ENCODE data around the gene MAP1B.
A peak's percentile ranks its signal among the peaks of the same experiment; 100 is the strongest.
"Not testable (repeated sequence)": the region's sequence is repeated elsewhere in the genome, so short reads cannot be mapped to it uniquely, and the experiment has no call there.

MAP1B gene

DNA sequence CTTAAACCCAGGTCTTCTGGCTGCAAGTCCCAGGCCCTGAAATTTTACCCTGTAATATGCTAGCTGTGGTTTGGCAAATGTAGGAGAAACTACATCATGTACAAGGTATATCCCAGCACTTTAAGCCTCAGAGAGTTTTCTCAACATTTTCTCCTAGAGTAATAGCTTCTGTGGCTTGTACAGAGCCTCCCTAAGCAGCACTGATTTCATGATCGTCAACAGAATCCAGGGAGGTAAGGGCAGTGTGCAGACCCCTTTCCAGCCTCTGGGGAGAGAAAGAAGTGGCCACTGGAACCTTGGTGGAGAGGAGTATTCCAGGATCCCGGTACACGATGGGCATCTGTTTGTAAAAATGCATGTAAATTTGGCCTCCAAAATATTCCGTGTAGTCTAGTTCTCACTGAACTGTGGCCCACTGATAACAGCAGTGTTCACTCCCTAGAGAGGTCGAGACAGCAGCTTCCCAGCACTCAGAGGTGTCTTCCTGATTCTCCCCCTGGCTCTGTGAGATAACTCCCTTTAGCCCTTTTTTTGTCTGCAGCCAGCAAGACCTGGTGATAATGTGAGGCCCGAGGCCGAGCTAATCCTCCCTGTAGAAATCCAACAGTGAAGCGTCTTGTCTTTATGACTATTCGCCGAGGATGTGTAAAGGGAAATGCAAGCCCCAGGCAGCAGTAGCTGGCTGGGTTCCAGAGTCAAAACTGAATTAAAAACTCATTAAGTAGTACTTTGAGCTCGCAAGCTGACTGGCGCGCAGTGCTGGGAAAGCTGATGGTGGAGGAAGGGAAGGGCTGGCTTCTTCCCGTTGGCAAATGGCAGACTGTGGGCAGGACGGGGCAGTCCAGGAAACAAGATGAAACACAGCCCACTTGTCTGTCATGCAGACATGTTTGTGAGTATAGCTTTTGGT lies 59.0 kb downstream of the MAP1B start:
- DNase-seq: peak; percentile 91

GRCh38 chr5:72167257-72167656 lies 60.0 kb downstream of the MAP1B start:
- DNase-seq: no peak

DNA sequence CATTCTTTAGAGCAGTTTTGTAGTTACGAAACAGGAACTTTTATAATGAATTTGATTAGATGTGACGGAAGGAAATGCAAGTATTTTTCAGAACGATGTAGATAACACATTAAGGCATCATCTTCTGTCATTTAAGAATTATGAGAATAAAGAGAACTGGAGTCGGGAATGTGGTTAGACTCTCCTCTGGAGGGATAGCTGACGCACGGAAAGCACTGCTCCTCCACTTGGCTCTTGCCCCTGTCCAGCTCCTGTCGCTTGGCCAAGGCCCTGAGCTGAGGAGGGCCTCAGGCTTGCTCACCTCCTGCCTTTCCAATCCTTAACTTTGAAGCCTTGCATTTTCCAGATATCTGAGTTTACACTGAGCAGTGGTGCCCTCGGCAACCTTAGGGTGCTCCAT lies 60.5 kb downstream of the MAP1B start:
- DNase-seq: peak; percentile 55

- no peak for DNase-seq
Observed at GRCh38 chr5:72170101-72170500, 62.8 kb downstream of the MAP1B start.

DNA sequence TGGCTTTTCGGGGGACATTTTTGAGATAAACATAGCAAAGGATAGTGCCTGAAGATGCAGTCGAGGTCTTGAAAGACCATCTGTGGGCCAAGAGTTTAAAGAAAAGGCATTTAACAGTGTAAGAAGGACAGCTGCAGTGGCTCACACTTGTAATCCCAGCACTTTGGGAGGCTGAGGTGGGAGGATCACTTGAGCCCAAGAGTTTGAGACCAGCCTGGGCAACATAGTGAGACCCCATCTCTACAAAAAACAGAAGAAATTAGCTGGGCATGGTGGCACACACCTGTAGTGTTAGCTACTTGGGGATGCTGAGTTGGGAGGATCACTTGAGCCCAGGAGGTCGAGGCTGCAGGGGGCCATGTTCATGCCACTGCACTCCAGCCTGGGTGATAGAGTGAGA lies 63.9 kb downstream of the MAP1B start:
- DNase-seq: not testable (repeated sequence)

DNA sequence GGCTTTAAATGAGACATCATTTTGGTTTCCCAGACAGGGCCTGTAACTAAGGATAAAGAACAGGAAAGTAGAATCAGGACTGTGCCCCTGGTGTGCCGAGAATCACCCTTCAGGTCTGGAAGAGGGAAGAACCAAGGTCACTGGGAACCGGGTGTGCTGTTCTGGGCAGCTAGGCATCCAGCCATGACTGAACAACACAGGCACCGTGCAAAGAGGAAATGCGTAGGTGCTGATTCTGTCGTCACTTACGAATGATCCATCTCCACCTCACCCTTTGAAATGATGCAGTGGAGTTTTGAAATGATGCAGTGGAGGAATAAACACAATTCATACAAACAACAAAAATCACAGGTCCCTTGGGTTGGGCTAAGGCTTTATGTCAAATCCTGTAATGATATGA lies 64.4 kb downstream of the MAP1B start:
- DNase-seq: no peak

DNA sequence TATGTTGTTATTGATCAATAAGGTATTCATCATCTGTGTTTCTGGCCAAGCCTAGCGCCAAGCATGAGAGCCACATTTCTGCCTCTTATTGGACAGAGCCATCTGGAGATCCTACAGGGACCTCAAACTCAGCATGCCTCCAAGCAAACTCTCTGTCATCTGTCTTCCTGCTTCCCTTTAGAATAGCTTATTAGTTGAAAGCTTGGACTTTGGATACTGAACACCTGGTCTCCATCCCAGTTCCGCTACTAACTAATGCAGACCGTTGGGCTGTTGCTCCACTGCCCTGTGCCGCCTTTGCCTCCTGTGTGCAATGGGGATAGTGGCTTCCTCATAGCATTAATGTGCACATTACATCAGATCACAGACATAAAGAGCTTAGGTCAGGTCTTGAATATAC lies 65.5 kb downstream of the MAP1B start:
- DNase-seq: no peak

DNA sequence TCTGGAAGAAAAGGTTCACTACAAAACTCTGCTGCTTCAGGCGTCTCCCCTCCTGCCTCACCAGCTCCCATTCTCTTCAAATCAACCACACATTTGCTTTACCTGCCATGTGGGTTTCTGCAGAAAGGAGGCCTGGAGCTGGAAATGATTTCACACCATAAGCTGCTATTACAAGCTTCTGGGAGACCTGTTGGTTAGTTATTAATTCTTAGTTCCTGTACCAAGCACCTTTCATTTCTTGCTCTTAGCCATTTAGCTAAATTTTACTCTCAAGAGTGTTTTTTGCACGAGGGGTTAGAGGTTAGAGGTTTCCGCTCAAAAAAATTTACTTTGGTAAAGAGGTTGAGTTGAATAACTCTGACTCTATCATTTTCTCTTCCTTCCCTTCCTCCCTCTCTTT lies 70.3 kb downstream of the MAP1B start:
- no peak for DNase-seq

DNA sequence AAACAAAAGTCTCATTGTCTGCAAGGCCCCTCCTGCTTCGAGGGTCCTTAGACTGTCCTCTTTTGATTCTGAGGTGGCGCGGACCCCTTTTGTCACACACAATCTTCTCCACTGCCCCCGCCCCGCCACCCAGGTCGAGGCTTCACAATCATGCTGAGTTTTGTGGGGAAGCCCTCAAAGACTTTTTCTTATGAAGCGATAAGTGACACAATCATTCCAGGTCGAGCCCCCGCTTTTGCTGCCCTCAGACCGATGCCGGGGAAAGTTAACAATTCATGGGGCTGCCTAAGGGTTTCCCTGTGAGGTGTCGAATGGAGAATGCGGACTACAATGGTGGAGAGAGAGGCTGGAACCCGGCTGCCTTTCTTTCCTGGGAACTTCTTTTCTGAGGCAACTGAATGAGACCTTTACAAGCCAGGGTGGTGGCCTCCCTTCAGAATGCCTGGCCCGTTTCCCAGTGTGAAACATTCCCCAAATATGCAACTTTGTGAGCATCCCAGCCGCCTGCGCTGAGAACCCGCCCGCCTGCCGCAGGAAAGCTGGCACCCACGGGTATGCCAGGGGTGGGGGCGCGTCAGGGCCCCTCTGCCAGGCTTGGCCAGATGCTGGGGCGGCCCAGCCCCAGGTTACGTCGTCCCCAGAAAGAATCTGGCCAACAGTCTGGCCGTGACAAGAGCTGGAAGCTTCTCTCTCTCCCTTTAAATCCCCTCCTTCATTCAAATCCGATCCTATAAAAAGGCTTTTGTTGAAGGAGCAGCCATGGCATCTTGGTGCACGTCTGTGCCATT lies 71.9 kb downstream of the MAP1B start:
- peak; percentile 92 for DNase-seq

DNA sequence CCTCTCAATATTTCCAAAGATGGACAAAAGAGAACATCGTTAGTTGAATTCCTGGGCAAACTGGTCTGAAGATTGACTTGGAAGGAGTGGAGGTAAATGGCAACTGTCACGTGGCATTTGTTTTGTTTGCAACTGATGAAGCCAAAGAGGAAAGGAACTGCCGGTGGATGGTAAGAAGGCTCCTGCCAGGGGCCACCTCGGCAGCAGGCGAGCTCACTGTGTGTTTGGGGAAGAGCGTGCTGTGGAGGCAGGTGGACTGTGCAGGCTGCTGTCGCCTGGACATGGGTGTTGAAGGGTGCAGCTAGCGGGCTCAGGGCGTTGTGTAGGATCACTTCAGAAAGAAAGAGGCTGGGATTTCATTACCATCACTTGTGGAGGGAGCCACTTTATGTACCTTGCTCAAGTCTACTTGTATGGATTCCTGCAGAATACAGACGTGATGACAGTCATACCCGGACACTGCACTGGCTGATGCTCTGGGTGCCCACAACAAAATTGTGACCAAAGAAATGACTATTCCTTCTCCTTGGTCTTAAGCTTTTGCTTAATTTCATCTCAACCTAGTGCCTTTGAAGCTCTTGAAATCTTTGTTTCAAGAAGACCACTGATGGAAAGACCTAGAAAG lies 72.7 kb downstream of the MAP1B start:
- DNase-seq: no peak

DNA sequence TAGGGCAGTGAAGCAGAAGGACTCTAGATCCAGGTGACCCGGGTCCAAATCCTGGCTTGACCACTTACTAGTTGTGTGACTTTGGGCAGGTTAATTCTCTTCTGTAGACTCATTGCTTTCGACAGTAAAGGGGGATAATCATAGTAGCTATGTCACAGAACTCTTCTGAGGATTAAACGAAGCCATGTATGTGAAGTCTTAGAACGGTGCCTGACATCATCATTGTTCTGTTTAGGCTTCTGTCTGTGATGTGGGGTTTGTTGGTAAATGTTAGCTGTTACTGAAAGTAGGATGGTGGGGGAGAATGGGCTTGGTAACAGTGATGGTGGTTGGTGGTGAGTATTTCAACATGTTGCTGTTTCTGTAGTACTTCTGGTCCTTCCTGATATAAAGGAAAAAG lies 73.7 kb downstream of the MAP1B start:
- DNase-seq: no peak

DNA sequence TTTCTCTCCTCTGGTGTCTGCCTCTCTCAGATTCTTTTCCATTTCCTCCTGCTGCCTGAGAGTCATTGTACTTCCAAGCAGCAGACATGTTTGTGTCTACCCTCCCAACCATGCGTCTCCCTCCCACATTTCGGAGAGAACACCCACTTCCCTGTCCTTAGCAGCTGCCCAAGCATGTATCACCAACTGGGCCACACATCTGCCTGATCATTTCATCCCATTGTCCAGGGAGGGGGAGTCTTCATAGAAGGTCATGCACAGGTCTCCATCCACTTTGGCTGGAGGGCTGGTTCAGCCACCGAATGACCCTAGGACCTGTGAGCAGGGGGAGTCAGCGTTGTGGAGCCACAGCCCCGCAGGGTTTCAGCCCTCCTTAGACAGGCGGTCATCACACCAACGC lies 75.4 kb downstream of the MAP1B start:
- DNase-seq: no peak

DNA sequence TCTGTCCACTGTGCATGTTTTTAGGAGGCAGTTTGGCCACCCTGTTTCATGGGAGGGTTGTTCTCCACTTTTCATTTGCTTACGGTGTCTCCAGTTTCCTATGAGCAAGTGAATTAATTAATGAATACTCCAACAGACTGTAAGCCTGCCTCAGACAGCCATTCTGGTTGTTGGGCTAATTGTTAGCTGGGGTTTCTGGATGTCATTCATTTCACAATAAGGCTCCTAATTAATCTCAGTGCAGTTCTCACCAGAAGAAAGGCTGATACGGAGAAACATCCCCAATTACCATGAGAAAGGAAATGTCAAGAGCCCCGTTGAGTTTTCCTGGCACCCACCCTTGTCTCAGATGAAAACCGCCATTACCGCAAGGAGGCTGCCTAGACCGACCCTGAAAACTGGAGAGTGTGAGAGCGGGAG lies 75.8 kb downstream of the MAP1B start:
- no peak for DNase-seq

- DNase-seq: no peak
Observed at GRCh38 chr5:72184408-72184807, 77.1 kb downstream of the MAP1B start.

DNA sequence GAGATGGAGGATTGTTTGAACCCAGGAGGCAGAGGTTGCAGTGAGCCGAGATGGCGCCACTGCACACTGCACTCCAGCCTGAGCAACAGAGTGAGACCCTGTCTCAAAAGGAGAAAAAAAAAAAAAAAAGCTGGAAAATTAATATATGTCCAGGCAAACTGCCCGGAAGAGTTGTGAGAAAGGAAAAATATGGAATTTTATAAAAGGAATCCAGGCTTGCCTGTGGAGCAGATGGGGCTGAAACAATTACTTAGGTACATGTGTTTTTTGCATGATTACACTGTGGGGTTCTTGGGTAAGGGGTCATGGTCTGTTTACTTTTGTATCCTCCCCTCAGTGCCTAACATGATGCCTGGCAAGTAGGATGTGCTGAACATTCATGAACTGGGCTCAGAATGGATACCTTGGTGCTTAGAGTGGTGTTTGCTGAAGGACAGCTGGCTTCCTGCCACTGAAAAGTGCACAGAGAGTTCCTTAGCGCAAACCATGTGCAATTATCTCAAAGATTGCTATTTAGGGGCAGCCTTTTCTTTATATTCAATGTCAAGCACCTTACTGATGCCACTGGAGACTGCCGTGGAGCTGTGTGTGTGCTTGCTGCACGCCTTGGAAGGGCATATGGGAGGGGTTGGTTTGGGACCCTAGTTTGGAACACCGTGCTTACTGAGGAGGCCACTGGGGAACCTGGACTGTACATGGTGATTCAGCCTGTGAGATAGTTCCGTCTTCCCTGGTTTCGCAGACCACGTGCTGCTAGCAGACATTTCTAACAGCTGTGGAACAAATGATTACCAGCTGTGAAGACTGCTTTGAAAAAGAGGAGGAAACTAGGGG lies 78.4 kb downstream of the MAP1B start:
- peak; percentile 87 for DNase-seq

DNA sequence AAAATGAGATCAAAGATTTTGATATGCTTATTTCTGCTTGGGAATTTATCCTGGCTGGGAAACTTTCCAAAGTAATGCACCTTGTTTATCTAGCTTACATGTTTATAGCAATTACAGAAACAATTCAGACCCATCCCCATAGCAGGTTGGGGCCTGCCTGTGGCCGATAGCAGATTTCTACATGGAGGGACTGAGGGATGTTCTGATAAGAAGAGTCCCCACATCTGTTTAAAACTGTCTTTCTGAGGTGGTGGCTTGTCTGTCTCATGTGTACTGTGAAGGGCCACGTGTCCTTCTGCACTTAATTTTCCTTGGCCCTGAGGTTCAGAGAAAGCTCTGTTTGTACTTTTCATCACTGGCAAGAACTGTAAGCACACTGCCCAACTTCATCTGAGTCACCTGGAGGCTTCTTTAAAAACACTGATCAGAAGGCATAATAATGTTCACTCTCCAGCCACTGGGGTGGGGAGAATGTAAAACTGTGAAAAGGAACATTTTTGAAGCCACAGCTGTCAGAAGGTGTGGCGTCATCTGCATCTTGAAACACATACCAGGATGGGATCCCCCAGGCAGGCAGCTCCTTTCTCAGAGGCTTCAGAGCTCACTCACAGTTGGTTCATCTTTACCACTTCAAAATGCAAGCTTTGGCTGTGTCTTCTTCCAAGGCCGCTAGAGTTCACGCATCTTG lies 80.3 kb downstream of the MAP1B start:
- DNase-seq: no peak

GRCh38 chr5:72188166-72188565 lies 80.9 kb downstream of the MAP1B start:
- no peak for DNase-seq

GRCh38 chr5:72189146-72189545 lies 81.9 kb downstream of the MAP1B start:
- no peak for DNase-seq

GRCh38 chr5:72191404-72191803 lies 84.1 kb downstream of the MAP1B start:
- no peak for DNase-seq

GRCh38 chr5:72194846-72195245 lies 87.6 kb downstream of the MAP1B start:
- DNase-seq: no peak

GRCh38 chr5:72195581-72195980 lies 88.3 kb downstream of the MAP1B start:
- no peak for DNase-seq

- no peak for DNase-seq
Observed at GRCh38 chr5:72197393-72197792, 90.1 kb downstream of the MAP1B start.
